NCI-H1417 treated with DMSO at 0.1 percent for 48 hours (cell line): Measurements from ENCODE around the gene RPS17.
"Not testable (repeated sequence)": the region's sequence is repeated elsewhere in the genome, so short reads cannot be mapped to it uniquely, and the experiment has no call there.

Experiments
- DNase-seq: peaks from one replicate; lab custom pipeline; 2025; lab: John Stamatoyannopoulos, UW

RPS17 gene

DNA sequence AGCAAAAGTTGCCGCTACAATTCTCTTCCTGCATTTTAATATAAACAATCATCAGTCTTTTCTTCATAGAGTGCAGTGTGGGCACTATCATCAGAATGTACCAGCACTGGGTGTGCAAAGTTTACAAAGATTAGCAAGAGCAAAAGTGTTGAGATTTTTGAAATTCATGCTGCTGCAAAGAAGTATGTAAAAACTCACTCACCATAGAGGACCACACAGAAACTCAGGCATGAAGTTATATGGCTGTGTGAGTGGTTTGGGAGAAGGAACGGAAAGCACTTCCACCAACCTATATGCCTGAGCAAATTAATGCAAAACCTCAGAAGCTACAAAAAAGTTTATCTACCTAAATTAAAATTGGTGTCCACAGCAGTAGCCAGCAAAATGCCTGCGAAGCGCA is 32.6 kb downstream of the RPS17 start:
- DNase-seq, result not testable (repeated sequence)

- DNase-seq, result not testable (repeated sequence)
Observed at GRCh38 chr15:82507087-82507486, 33.2 kb downstream of the RPS17 start.

DNA sequence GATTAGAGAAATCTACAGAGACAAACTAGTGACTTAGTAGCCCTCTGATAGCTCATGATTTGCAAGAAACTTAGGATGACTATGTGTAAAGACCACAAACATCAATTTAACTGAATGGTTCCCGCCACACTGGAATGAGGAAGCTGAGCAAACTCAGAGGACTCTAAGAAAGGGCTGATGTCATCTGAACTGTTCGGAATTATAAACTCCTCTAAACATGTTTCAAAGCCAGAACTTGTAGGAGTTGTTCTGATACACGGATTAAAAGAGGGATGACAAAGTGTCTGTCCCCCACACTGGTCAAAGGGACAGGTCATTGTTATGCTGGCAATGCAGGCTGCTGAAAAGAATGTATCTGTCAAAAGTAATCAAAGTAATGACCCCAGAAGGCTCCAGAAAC is 34.4 kb downstream of the RPS17 start:
- not testable (repeated sequence) for DNase-seq

GRCh38 chr15:82504074-82504473 is 36.2 kb downstream of the RPS17 start:
- not testable (repeated sequence) for DNase-seq

GRCh38 chr15:82502700-82503339 is 37.4 kb downstream of the RPS17 start:
- DNase-seq, result not testable (repeated sequence)

DNA sequence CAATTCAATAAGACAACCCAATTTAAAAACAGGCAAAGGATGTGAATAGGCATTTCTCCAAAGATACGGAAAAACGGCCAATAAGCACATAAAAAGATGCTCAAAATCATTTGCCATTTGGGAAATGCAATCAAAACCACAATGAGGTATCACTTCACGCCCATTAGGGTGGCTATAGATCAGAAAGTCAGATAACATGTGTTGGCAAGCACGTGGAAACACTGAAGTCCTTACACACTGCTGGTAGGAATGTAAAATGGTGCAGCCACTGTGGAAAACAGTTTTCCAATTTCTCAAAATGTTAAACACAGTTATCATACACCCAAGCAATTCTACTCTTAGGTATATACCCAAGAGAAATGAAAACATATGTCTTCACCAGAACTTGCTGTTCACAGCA is 39.5 kb downstream of the RPS17 start:
- not testable (repeated sequence) for DNase-seq

GRCh38 chr15:82497978-82498377 is 42.3 kb downstream of the RPS17 start:
- DNase-seq, result not testable (repeated sequence)

DNA sequence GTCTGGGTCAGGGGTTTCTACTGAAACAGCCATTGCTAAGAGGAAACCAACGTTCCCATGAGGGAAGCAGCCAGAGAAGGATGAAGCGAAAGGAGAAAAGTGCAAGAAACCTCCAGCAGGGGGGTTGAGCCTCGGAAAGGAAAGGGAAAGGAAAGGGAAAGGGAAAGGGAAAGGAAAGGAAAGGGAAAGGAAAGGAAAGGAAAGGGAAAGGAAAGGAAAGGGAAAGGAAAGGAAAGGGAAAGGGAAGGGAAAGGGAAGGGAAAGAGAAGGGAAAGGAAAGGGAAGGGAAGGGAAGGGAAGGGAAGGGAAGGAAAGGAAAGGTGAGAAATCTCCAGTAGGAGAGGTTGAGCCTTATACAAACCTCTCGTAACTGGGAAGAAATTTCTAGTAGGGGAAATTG is 52.0 kb downstream of the RPS17 start:
- DNase-seq, result not testable (repeated sequence)

DNA sequence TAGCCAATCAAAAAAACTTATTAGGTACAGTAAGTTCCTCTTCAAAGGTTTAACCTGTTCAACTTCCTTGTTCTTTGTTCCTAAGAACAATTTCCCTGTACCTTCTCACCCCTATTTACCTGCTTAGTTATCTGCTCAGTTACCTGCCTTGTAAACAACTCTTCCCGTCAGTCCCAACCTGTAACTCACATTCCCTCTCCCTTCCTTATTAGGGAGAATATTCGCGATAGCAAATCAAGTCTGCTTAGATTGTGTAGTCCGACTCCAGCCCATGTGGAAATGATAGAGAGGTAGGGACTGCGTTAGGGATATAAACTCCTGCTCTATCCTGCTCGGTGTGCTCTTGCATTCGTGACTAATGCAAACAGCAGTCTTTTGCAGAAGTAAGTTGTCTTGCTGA is 53.2 kb downstream of the RPS17 start:
- not testable (repeated sequence) for DNase-seq
